K562 (cell line): Measurements from ENCODE around the gene UPF1. TPM values are rescaled to one million over a fixed set of nuclear protein-coding genes. Genes with fewer than 3 reads are reported as not detected.

ENCODE experiments used
- ATAC-seq: fragments of 200-7000 bp; cut with Tn5 transposase; 3 replicates; pipeline ENCODE4 v1.9.1; 2020; ENCODE audit warnings: moderate library complexity
- BruUV-seq: library from RNA; stranded (reverse); fragments of 400-500 nt; replicated peaks from 2 replicates; lab custom pipeline; 2021; lab: Mats Ljungman, UMichigan
- CTCF ChIA-PET: fragments of 300-600 bp; formaldehyde crosslinking; extraction: SDS; loops from one replicate; lab custom pipeline; 2021; ENCODE audit warnings: low intra/inter-chr PET ratio; lab: Yijun Ruan, JAX
- POLR2A ChIA-PET: fragments of 300-600, 350-650 bp; sonication (Branson Sonifier 250); formaldehyde crosslinking; extraction: SDS; loops from one replicate; lab custom pipeline; 2021; ENCODE audit warnings: antibody characterized with exemption, inconsistent platforms; lab: Yijun Ruan, JAX
- DNase-seq, 4 experiments: peaks; one replicate each; pipeline versions ENCODE4 v3.0.0 to v3.0.0-alpha.2; 2011 to 2018; ENCODE audit warnings: low spot score in 3 of 4, mixed read lengths in 3 of 4; ENCODE audit errors: extremely low read depth in 1 of 4
- FAIRE-seq: peaks from 2 replicates; lab custom pipeline; 2011; peaks lifted over from hg19 to GRCh38; lab: Jason Lieb, UNC
- H2AFZ ChIP-seq: 2 replicates; pipeline ENCODE4 v1.6.0; 2011; ENCODE audit warnings: low read depth, low read length, control low read depth, inconsistent platforms
- H3K27ac ChIP-seq: fragments of 200-600 bp; 3 replicates; pipeline ENCODE4 v1.8.0; 2011; ENCODE audit warnings: low read depth, mild to moderate bottlenecking, control low read depth, inconsistent platforms, low read length, moderate library complexity, mixed read lengths; ENCODE audit errors: extremely low read depth
- H3K27me3 ChIP-seq, 2 experiments: fragments of 300-600 bp in 1 of 2; 2 replicates in 1 of 2; 3 replicates in 1 of 2; pipeline versions ENCODE4 v1.6.0 to v1.8.0; 2011; ENCODE audit warnings: inconsistent platforms in 2 of 2, low read length in 2 of 2, mild to moderate bottlenecking in 1 of 2, mixed read lengths in 1 of 2, moderate library complexity in 1 of 2; ENCODE audit not compliant: control insufficient read depth in 2 of 2, insufficient read depth in 2 of 2
- H3K36me3 ChIP-seq: fragments of 300-600 bp; 3 replicates; pipeline ENCODE4 v1.8.0; 2011; ENCODE audit warnings: mild to moderate bottlenecking, low read length, inconsistent platforms; ENCODE audit not compliant: control insufficient read depth, insufficient read depth
- H3K4me1 ChIP-seq, 2 experiments: fragments of 200-600 bp in 1 of 2; replicated peaks in 1 of 2; 2 replicates in 1 of 2; 3 replicates in 1 of 2; pipeline versions ENCODE4 v1.5.1 to v1.8.0; 2011; ENCODE audit warnings: inconsistent platforms in 2 of 2, low read length in 2 of 2, mild to moderate bottlenecking in 1 of 2, mixed read lengths in 1 of 2, moderate library complexity in 1 of 2; ENCODE audit not compliant: control insufficient read depth in 2 of 2, insufficient read depth in 2 of 2
- H3K4me2 ChIP-seq: 2 replicates; pipeline ENCODE4 v1.6.1; 2011; ENCODE audit warnings: low read length, control low read depth, inconsistent platforms, mixed read lengths; ENCODE audit not compliant: insufficient read depth
- H3K4me3 ChIP-seq: fragments of 200-600 bp; sonication (generic), shearing (Covaris generic); 2 replicates; pipeline ENCODE4 v1.5.1; 2016; ENCODE audit warnings: control low read depth, inconsistent platforms
- H3K79me2 ChIP-seq: fragments of 200-600 bp; 3 replicates; pipeline ENCODE4 v1.8.0; 2011; ENCODE audit warnings: low read length, inconsistent platforms; ENCODE audit not compliant: control insufficient read depth, insufficient read depth
- H3K9ac ChIP-seq, 2 experiments: 2 replicates each; pipeline versions ENCODE4 v1.6.0 to v1.6.1; 2011; ENCODE audit warnings: low read depth in 2 of 2, low read length in 2 of 2, control low read depth in 1 of 2, inconsistent platforms in 1 of 2, mild to moderate bottlenecking in 1 of 2, mixed read lengths in 1 of 2; ENCODE audit not compliant: insufficient read depth in 1 of 2
- H3K9me1 ChIP-seq: one replicate; pipeline ENCODE4 v1.6.0; 2011; ENCODE audit warnings: inconsistent platforms, mild to moderate bottlenecking, low read length, moderate library complexity; ENCODE audit not compliant: control insufficient read depth, insufficient read depth
- H3K9me3 ChIP-seq: replicated peaks from 2 replicates; pipeline ENCODE4 v1.5.1; 2011; ENCODE audit warnings: low read depth, low read length, inconsistent platforms; ENCODE audit not compliant: control insufficient read depth, insufficient read depth
- H4K20me1 ChIP-seq: replicated peaks from 2 replicates; pipeline ENCODE4 v1.6.1; 2011; ENCODE audit warnings: low read length, inconsistent platforms, mixed read lengths; ENCODE audit not compliant: control insufficient read depth, insufficient read depth
- CBFA2T3 ChIP-seq: fragments of 450-650 bp; IDR thresholded peaks from 2 replicates; pipeline ENCODE4 v1.6.1; 2017
- CBX1 ChIP-seq: sonication (generic); IDR thresholded peaks from 2 replicates; pipeline ENCODE4 v1.6.1; 2016; ENCODE audit warnings: antibody characterized with exemption, low read depth, mild to moderate bottlenecking
- CCNT2 ChIP-seq: IDR thresholded peaks from 2 replicates; pipeline ENCODE4 v1.6.1; 2011; ENCODE audit warnings: borderline replicate concordance, low read depth, mild to moderate bottlenecking, moderate library complexity, mixed read lengths, low read length; ENCODE audit not compliant: insufficient read length; ENCODE audit errors: extremely low read depth
- FIP1L1 ChIP-seq: fragments of 200-400 bp; formaldehyde crosslinking; IDR thresholded peaks from 2 replicates; pipeline ENCODE4 v1.6.1; 2018; ENCODE audit warnings: mild to moderate bottlenecking, low read depth, low read length; ENCODE audit not compliant: poor library complexity, severe bottlenecking
- GABPB2 ChIP-seq: fragments of 250-450 bp; sonication (Bioruptor Pico); conservative IDR thresholded peaks from 2 replicates; pipeline ENCODE4 v1.5.1; 2021; ENCODE audit warnings: mild to moderate bottlenecking
- GATAD2B ChIP-seq: fragments of 450-650 bp; IDR thresholded peaks from 2 replicates; pipeline ENCODE4 v1.6.1; 2017; ENCODE audit warnings: mild to moderate bottlenecking, borderline replicate concordance
- HOXB6 ChIP-seq: fragments of 250-450 bp; sonication (Bioruptor Pico); IDR thresholded peaks from 2 replicates; pipeline ENCODE4 v1.5.1; 2022; ENCODE audit warnings: mild to moderate bottlenecking, borderline replicate concordance
- KLF13 ChIP-seq: fragments of 450-650 bp; IDR thresholded peaks from 2 replicates; pipeline ENCODE4 v1.6.1; 2016; ENCODE audit warnings: missing genetic modification characterization, low read depth, mild to moderate bottlenecking, missing compliant biosample characterization, moderate library complexity, borderline replicate concordance
- POLR2AphosphoS5 ChIP-seq: IDR thresholded peaks from 2 replicates; pipeline ENCODE4 v1.6.1; 2011; ENCODE audit warnings: mild to moderate bottlenecking, low read depth, low read length, moderate library complexity; ENCODE audit not compliant: control insufficient read depth, insufficient read depth
- SOX6 ChIP-seq: fragments of 450-650 bp; IDR thresholded peaks from 2 replicates; pipeline ENCODE4 v1.6.1; 2014; ENCODE audit warnings: mild to moderate bottlenecking
- ZEB2 ChIP-seq: fragments of 450-650 bp; IDR thresholded peaks from 2 replicates; pipeline ENCODE4 v1.6.1; 2016
- WGBS: fragments of 100-300 bp; shearing (Covaris generic); methylation state at CpG from one replicate; pipeline ENCODE4 v1.1.6; 2016; ENCODE audit warnings: low coverage, mixed read lengths; ENCODE audit not compliant: insufficient coverage; ENCODE audit errors: missing lambda C conversion rate; 5-methylcytosine and 5-hydroxymethylcytosine counted together
- in situ Hi-C: fragments of 300-500 bp; cut with MboI; formaldehyde crosslinking; loops from 4 replicates; pipeline ENCODE4 v1.15.0; 2018; ENCODE audit warnings: inconsistent platforms, mixed read lengths
- intact Hi-C: fragments of 100-400 bp; cut with micrococcal nuclease; formaldehyde crosslinking; loops from 2 replicates; pipeline ENCODE4 v1.14.2; 2022
- polyA plus RNA-seq, 8 experiments: library from polyadenylated mRNA; depleted of rRNA in 4 of 8; stranded (reverse) in 5 of 8; unstranded in 3 of 8; fragments of >200 nt; fragmentation: Nextera tagmentation in 2 of 8; fragmentation: Illumina TruSeq in 1 of 8; extraction: Ambion mirVana in 2 of 8; extraction: Trizol in 1 of 8; gene quantifications; 2 replicates each; pipeline versions ENCODE4 v1.2.1 to v1.2.3, GENCODE V29; 2011 to 2014; ENCODE audit warnings: inconsistent platforms in 1 of 8, missing spikeins in 1 of 8
- total RNA-seq, 7 experiments: library from RNA; depleted of rRNA in 6 of 7; stranded (reverse); fragments of >200 nt in 6 of 7; fragmentation: Illumina TruSeq in 2 of 7; extraction: Trizol in 2 of 7; gene quantifications; 2 replicates each; pipeline versions ENCODE4 v1.2.1 to v1.2.3, GENCODE V29; 2011 to 2021; ENCODE audit warnings: low replicate concordance in 1 of 7
- TF ChIP-seq, protein P1 (sequence below), 3 experiments: IDR thresholded peaks in 2 of 3; conservative IDR thresholded peaks in 1 of 3; 2 replicates each; pipeline ENCODE4 v1.5.1; 2011 to 2012; ENCODE audit warnings: low read length in 3 of 3, mild to moderate bottlenecking in 3 of 3, control low read depth in 2 of 3, improper control_type of control experiment in 1 of 3, inconsistent platforms in 1 of 3, low read depth in 1 of 3, mixed read lengths in 1 of 3, moderate library complexity in 1 of 3; ENCODE audit not compliant: insufficient read depth in 2 of 3
- TF ChIP-seq, protein P2 (sequence below), 2 experiments: fragments of 450-650 bp in 1 of 2; IDR thresholded peaks; 2 replicates each; pipeline ENCODE4 v1.6.1; 2011 to 2017; ENCODE audit warnings: low read depth in 2 of 2, antibody characterized with exemption in 1 of 2, borderline replicate concordance in 1 of 2, low read length in 1 of 2, mild to moderate bottlenecking in 1 of 2, mixed read lengths in 1 of 2; ENCODE audit not compliant: control insufficient read depth in 1 of 2
- TF ChIP-seq, protein P3 (sequence below): sonication (generic); formaldehyde crosslinking; IDR thresholded peaks from 2 replicates; pipeline ENCODE4 v1.8.1; 2023; ENCODE audit warnings: mild to moderate bottlenecking, missing genetic modification reagents

The UPF1 gene
- total and polyA plus RNA-seq, 9 of the 15 experiments (the other 6 are each of a cell fraction or from before 2014, with no cell fraction given), result 0.34 to 103 (median 27.9) TPM

DNA sequence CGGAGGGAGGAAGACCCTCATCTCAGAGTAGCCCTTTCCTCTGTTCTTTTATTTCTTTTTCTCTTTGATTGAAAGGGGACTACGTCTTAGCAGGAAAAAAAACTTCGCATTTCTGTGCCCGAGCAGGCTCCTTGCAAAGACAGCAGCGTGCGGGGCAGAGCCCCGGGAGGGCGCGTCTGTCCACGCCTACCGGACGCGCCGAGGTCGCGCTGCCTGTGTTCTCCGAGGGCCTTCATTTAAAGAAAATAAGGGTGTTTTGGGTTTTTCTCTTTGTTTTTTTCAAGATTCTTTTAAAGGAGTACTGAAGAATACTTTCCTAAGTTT lies 35.0 kb downstream of the UPF1 start:
- DNase-seq, result no peak
- intact Hi-C loops (loop anchor here (5.0 kb wide), 1 partner anchor 94 kb away; no protein-coding TSS in a partner anchor), in situ Hi-C loops (no loop called here)
- peaks cover 65% of the 10 kb centered on the region; the same call in 2 of the 3 replicates for H3K36me3 ChIP-seq
- 77% methylated on average over 17 of the region's 17 CpGs for WGBS
- no peaks in the 10 kb centered on the region for H3K9me3 ChIP-seq
- peaks cover 5 to 55% of the 10 kb centered on the region in 2 experiments for H3K4me1 ChIP-seq
- no peak overlapping the region for H3K27ac ChIP-seq
- peak; percentile 8; the same call in 2 of the 3 replicates for ATAC-seq
- no peak for TF ChIP-seq HOXB6
- TF ChIP-seq KLF13, result 0 out of 2 replicates have a peak, but pooled peaks have one; percentile 42
- TF ChIP-seq GATAD2B, result 0 out of 2 replicates have a peak, but pooled peaks have one; percentile 22
- TF ChIP-seq POLR2AphosphoS5, result peak; percentile 18
- no peak for TF ChIP-seq ZEB2
- TF ChIP-seq SOX6, result peak; percentile 2; the same call in 1 of the 2 replicates
- peak; percentile 6 for TF ChIP-seq CCNT2
- TF ChIP-seq, protein P1, sequence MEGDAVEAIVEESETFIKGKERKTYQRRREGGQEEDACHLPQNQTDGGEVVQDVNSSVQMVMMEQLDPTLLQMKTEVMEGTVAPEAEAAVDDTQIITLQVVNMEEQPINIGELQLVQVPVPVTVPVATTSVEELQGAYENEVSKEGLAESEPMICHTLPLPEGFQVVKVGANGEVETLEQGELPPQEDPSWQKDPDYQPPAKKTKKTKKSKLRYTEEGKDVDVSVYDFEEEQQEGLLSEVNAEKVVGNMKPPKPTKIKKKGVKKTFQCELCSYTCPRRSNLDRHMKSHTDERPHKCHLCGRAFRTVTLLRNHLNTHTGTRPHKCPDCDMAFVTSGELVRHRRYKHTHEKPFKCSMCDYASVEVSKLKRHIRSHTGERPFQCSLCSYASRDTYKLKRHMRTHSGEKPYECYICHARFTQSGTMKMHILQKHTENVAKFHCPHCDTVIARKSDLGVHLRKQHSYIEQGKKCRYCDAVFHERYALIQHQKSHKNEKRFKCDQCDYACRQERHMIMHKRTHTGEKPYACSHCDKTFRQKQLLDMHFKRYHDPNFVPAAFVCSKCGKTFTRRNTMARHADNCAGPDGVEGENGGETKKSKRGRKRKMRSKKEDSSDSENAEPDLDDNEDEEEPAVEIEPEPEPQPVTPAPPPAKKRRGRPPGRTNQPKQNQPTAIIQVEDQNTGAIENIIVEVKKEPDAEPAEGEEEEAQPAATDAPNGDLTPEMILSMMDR (IDR thresholded peaks at IDR 0.05 in 2 of 3, conservative IDR thresholded peaks at IDR 0.05 in 1 of 3; ENCODE audit: insufficient read depth in 2 of 3, low read depth in 1 of 3, low read length in 3 of 3), result peak in 1 of 3 experiments; percentile 39; a peak in 1 of 6 replicates
- TF ChIP-seq, protein P2, sequence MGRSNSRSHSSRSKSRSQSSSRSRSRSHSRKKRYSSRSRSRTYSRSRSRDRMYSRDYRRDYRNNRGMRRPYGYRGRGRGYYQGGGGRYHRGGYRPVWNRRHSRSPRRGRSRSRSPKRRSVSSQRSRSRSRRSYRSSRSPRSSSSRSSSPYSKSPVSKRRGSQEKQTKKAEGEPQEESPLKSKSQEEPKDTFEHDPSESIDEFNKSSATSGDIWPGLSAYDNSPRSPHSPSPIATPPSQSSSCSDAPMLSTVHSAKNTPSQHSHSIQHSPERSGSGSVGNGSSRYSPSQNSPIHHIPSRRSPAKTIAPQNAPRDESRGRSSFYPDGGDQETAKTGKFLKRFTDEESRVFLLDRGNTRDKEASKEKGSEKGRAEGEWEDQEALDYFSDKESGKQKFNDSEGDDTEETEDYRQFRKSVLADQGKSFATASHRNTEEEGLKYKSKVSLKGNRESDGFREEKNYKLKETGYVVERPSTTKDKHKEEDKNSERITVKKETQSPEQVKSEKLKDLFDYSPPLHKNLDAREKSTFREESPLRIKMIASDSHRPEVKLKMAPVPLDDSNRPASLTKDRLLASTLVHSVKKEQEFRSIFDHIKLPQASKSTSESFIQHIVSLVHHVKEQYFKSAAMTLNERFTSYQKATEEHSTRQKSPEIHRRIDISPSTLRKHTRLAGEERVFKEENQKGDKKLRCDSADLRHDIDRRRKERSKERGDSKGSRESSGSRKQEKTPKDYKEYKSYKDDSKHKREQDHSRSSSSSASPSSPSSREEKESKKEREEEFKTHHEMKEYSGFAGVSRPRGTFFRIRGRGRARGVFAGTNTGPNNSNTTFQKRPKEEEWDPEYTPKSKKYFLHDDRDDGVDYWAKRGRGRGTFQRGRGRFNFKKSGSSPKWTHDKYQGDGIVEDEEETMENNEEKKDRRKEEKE (IDR thresholded peaks at IDR 0.05; ENCODE audit: borderline replicate concordance in 1 of 2, control insufficient read depth in 1 of 2, low read depth in 2 of 2, low read length in 1 of 2), result no peak
- TF ChIP-seq, protein P3, sequence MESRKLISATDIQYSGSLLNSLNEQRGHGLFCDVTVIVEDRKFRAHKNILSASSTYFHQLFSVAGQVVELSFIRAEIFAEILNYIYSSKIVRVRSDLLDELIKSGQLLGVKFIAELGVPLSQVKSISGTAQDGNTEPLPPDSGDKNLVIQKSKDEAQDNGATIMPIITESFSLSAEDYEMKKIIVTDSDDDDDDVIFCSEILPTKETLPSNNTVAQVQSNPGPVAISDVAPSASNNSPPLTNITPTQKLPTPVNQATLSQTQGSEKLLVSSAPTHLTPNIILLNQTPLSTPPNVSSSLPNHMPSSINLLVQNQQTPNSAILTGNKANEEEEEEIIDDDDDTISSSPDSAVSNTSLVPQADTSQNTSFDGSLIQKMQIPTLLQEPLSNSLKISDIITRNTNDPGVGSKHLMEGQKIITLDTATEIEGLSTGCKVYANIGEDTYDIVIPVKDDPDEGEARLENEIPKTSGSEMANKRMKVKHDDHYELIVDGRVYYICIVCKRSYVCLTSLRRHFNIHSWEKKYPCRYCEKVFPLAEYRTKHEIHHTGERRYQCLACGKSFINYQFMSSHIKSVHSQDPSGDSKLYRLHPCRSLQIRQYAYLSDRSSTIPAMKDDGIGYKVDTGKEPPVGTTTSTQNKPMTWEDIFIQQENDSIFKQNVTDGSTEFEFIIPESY (CRISPR knock-in tag), result peak; percentile 7; the same call in 1 of the 2 replicates
- TF ChIP-seq CBFA2T3, result no peak
- peak; percentile 8 for TF ChIP-seq FIP1L1
- no peak for TF ChIP-seq CBX1
- no peak for TF ChIP-seq GABPB2
- no peak overlapping the region; a peak in 1 of 4 replicates for H3K9ac ChIP-seq
- H3K4me2 ChIP-seq, result no peak overlapping the region
- POLR2A ChIA-PET, result interaction anchor here (0.7 kb wide), 1 partner anchor 40 kb away, joined by 3 read pairs; no protein-coding TSS in a partner anchor
- H3K79me2 ChIP-seq, result no peaks in the 10 kb centered on the region
- H3K27me3 ChIP-seq, result no peaks in the 10 kb centered on the region
- 0 out of 2 replicates have a peak, but pooled peaks cover 3% of the 10 kb centered on the region for H4K20me1 ChIP-seq
- FAIRE-seq, result no peak
- no peak overlapping the region for H2AFZ ChIP-seq
- CTCF ChIA-PET, result interaction anchor here (0.8 to 1.8 kb wide), 4 partner anchors 49 to 686 kb away, joined by 3 to 7 read pairs (median 3); no protein-coding TSS in a partner anchor
- no peak overlapping the region for H3K4me3 ChIP-seq
- peaks cover 3% of the 10 kb centered on the region for H3K9me1 ChIP-seq
- BruUV-seq, result no TSS peak
